GM12801 (cell line): Measurements from ENCODE around the gene RDH8.

Source experiments
- TF ChIP-seq, protein P1 (sequence below): IDR thresholded peaks from one replicate; pipeline ENCODE4 v1.5.1; 2011; ENCODE audit warnings: control low read depth; ENCODE audit not compliant: insufficient read length; ENCODE audit errors: extremely low read depth

RDH8 gene

DNA sequence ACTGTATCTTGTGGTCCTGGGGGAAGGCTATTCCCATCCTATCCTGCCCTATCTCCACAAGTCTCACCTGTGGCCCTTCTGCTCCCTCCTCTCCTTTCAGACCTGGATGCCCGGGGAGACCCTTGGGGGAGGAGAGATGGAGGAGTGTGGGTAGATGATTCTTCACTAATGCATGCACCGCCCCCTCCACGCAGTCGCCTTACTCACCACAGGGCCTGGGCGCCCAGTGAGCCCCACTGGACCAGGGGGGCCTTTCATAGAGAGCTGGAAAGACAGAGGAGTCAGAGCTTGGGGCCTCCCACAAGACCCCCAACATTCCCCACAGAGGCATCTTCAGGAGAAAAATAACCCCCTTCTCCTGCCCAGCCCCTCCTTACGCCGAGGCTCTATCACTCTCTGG, 17.3 kb upstream of the RDH8 start:
- TF ChIP-seq, protein P1, sequence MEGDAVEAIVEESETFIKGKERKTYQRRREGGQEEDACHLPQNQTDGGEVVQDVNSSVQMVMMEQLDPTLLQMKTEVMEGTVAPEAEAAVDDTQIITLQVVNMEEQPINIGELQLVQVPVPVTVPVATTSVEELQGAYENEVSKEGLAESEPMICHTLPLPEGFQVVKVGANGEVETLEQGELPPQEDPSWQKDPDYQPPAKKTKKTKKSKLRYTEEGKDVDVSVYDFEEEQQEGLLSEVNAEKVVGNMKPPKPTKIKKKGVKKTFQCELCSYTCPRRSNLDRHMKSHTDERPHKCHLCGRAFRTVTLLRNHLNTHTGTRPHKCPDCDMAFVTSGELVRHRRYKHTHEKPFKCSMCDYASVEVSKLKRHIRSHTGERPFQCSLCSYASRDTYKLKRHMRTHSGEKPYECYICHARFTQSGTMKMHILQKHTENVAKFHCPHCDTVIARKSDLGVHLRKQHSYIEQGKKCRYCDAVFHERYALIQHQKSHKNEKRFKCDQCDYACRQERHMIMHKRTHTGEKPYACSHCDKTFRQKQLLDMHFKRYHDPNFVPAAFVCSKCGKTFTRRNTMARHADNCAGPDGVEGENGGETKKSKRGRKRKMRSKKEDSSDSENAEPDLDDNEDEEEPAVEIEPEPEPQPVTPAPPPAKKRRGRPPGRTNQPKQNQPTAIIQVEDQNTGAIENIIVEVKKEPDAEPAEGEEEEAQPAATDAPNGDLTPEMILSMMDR: no peak

DNA sequence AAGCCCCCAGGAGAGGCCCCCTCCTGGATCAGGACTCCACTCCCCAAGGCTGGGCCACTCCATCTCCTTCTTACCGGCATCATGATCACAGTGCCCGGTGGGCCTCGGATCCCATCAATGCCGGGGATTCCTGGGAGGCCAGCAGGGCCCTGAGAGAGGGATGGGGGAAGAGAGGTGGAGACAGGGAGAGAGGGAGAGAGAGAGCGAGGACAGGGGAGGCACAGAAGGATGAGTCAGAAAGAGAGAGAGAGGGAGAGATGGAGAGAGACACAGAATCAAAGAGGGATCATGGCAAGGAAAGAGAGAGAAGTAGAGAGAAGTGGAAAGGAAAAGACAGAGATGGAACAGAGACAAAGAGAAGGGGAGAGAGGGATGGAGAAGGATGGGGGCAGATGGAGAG, 16.7 kb upstream of the RDH8 start:
- TF ChIP-seq, protein P1: no peak

DNA sequence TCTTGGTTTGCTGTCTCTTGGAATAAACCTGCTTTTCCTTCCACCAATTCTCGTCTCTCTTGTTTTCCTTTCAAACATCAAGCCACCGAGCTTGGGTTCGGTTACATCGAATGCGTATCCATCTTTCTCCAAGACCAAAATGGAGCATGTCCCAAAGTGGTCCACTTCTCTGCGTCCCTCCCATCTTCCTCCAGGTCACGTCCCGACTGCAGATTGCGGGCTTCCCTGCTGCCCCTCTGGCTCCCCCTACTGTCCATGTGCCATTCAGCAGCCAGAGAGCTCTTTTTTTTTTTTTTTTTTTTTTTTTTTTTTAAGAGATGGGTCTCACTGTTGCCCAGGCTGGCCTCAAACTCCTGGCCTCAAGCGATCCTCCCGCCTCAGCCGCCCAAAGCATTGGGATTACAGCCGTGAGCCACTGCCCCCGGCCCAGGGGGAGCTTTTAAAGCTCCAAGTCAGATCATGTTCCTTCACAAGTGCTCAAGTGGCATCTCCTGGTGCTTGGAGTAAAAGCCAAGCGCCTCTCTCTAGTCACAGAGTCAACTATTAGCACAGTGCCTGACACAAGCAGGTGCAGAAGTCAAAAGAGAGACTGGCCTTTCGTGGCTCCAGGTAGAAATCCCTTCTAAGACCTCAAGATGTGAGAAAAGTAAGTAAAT, 13.0 kb upstream of the RDH8 start:
- TF ChIP-seq, protein P1: no peak

DNA sequence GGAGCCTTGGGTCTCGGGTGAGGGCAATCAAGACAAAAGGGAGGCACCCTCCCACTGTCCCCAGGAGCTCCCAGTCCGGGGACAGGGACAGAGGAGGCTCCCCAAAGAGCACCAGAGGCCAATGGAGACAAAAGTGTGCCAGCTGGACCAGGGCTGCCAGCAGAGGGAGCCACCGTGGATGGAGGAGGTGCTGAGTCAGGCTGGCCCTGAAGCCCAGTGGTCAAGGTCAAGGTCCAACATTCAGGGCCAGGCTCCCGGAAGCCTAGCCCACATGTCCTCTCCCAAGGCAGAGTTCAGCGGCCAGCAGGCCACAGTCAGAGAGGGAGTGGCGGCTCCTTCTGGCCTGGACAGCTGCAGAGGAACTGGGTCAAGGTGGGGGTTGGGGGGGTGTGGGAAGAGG, 11.4 kb upstream of the RDH8 start:
- TF ChIP-seq, protein P1: no peak

DNA sequence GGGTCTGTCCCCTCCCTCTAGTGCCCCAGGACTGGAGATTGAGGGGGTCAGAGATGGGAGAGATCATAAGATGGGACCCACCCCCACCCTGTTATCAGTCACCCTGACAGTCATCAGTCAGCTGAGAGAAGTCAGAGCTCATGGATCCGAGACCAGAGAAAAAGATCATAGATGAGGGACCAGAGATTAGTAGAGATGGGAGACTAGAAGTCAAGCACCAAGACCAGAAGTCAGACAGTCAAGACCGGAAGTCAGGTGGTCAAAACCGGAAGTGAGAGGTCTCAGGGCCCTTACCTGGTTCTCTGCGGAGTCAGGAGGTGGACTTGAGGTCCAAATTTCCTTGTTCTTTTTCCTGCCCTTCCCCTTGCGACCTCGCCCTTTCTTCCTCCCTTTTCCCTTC, 10.0 kb upstream of the RDH8 start:
- TF ChIP-seq, protein P1: no peak

DNA sequence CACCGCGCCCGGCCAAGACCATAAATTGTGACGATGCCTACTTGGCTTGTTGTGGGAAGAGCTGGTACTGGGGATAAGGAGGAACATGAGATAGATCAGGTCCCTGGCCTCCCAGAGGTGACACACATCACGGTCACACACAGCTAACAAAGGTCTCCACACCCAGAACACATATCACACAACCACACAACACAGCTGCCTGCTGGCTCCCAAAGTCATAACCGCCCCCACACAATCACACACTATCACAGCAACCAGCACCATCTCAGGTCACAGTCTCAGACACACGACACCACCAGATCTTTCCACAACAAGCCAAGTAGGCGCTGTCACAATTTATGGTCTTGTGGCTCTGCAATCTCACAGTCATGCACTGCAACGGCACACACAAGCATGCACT, 8.7 kb upstream of the RDH8 start:
- TF ChIP-seq, protein P1: no peak

DNA sequence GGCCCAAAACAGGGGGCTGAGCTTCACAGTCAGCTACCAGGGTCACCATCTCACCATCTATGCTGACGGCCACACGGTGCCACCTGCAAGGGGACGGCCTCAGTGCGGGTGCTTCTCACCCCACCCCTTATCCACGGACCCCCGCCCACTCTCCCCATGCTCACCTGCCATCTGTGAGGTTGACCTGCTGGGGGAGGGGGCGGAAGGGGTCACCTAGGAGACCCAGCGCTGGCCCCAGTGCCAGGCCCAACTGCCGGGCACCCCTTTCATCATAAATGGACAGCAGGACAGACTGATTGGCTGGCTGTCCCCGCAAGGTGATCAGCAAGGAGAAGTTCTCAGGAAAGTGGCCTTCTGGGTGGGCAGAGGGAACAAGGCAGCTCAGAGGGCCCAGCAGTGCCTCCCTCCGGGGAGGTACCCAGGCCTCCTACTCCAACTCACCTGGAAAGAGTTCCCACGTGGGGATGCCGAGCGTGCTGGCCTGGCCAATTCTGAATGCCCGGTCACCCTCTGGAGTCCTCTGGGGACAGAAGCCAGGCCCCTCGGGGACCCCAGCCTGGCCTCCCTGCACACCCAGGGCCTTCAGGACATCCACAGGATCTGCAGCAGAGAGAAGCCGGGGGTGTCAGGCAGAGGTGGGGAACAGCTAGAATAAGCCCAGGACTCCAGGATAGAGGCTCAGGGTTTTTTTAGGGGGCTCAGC, 7.5 kb upstream of the RDH8 start:
- TF ChIP-seq, protein P1: no peak
